ENCODE results near the gene MARCHF10. TPM values are rescaled to one million over a fixed set of nuclear protein-coding genes. Genes with fewer than 3 reads are reported as not detected.

MARCHF10 gene
- total RNA-seq, 1 donor from 2014 or later = not detected

GRCh38 chr17:62680541-62681052, 127.5 kb downstream of the MARCHF10 start:
- intact Hi-C loops (cut with micrococcal nuclease) = no loop called here

DNA sequence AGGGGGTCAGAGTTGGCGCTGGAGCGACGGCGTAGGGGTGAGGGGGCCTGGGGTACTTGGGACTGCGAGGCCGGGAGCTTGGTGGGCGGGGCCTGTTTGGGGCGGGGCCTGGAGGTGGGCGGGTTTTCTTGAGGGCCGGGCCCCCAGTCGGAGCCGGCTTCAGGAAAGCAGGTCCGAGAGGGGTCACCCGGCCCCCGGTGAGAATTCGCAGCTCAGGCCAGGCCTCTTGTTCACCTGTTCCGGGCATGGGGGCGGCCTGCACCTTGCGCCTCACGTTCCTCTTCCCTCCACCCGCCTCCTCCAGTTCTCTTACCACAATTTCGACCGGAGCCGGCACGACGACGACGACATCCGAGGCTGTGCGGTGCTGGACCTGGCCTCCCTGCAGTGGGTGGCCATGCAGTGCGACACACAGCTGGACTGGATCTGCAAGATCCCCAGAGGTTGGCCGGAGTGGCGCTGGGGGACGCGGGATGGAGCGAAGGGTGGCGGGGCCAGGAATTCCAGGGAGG, 128.2 kb downstream of the MARCHF10 start:
- intact Hi-C loops (cut with micrococcal nuclease) = loop anchor here (10.0 kb wide), 1 partner anchor 725 kb away; no protein-coding TSS in a partner anchor

- intact Hi-C loops (cut with micrococcal nuclease) = loop anchor here (10.0 kb wide), 1 partner anchor 726 kb away; no protein-coding TSS in a partner anchor
Measured at GRCh38 chr17:62678214-62678919, 129.7 kb downstream of the MARCHF10 start.

GRCh38 chr17:62676952-62677596, 131.0 kb downstream of the MARCHF10 start:
- intact Hi-C loops (cut with micrococcal nuclease) = loop anchor here (10.0 kb wide), 1 partner anchor 728 kb away; no protein-coding TSS in a partner anchor

DNA sequence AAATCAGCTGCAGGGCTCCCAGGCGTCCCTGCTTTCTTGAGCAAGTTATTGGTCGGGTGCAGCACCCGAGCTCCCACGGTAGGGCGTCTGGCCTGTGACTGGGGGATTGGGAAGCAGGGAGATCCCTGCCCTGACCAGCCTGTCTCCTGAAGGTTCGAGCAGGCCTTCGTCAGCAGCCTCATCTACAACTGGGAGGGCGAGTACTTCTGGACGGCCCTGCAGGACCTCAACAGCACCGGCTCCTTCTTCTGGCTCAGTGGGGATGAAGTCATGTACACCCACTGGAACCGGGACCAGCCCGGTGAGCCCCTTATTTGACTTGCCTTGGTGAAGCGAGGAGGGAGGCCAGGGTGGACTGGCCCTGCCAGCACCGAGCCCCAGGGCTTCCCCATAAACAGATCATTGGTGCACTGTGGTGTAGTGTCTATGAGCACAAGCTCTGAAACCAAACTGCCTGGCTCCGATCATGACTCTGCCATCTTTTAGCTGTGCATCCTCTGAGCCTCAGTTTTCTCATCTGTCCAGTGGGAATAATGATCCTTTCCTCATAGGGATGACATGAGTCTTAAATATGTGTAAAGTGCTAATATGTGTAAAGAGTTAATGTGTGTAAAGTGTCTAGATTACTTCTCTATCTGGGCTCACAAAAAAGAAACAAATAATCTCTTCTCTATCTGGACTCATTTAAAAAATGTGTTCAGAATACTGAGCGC, 131.7 kb downstream of the MARCHF10 start:
- intact Hi-C loops (cut with micrococcal nuclease) = loop anchor here (10.0 kb wide), 1 partner anchor 728 kb away; no protein-coding TSS in a partner anchor

DNA sequence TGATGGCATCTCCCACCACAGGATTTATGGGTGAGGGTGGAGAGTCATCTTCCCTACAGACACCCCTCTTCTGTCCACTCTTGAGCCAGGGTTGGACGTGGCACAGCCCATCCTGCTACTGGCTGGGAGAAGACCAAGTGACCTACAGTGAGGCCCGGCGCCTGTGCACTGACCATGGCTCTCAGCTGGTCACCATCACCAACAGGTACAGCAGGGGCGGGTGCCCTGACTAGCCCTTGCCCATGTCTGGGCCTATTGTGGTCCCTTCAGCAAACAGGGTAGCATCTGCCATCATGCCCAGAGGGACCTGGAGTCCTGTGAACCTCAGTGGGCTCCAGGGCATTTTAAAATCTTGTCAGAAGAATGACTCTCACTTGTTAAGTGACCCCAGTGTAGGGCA, 132.4 kb downstream of the MARCHF10 start:
- intact Hi-C loops (cut with micrococcal nuclease) = loop anchor here (10.0 kb wide), 1 partner anchor 729 kb away; no protein-coding TSS in a partner anchor

- intact Hi-C loops (cut with micrococcal nuclease) = loop anchor here (10.0 kb wide), 1 partner anchor 730 kb away; no protein-coding TSS in a partner anchor
Measured at GRCh38 chr17:62675260-62675659, 132.9 kb downstream of the MARCHF10 start.

GRCh38 chr17:62674841-62675240, 133.3 kb downstream of the MARCHF10 start:
- intact Hi-C loops (cut with micrococcal nuclease) = loop anchor here (10.0 kb wide), 1 partner anchor 730 kb away; no protein-coding TSS in a partner anchor

DNA sequence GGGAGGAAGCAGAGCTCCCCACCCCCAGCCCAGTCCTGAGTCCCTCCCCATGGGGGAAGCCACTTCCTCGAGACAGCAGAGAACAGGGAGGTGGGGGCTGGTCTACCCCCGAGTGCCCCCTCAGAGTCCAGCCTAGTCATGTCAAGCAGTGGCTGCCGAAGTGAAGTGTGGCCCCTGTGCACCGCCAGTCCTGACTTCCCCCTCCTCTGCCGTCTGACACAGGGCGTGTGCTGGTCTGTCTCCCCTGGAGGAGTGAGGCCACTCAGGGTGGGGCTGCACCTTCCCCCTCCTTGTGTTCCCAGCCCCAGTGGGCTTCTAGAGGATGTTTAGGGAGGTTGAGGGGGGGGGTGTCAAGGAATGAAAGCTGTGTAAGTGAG, 133.8 kb downstream of the MARCHF10 start:
- intact Hi-C loops (cut with micrococcal nuclease) = loop anchor here (10.0 kb wide), 1 partner anchor 730 kb away; no protein-coding TSS in a partner anchor

DNA sequence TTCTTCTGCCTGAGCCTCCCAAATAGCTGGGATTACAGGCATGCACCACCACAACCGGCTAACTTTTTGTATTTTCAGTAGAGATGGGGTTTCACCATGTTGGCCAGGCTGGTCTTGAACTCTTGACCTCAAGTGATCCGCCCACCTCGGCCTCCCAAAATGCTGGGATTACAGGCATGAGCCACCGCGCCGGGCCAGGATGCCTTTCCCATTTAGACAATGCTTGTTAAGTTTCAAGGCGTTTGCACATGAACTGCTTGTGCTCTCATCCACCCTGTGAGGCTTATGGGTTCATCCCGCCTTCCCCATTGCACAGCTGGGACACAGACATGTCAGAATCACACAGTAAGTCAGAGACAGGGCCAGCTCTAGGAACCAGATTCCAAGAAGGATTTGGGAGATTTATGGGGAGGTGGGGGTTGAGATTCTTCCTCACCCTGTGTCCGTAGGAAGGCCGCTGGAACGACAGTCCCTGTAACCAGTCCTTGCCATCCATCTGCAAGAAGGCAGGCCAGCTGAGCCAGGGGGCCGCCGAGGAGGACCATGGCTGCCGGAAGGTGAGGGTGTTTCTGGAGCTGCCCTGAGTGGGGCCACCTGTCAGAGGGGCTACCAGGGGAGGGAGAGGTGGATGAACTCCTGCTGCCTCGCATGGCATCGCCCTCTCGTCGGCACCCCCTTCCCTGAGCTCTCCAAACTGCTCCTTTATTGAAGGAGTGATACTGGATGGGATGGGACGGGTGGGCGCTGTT, 134.3 kb downstream of the MARCHF10 start:
- intact Hi-C loops (cut with micrococcal nuclease) = loop anchor here (10.0 kb wide), 1 partner anchor 731 kb away; no protein-coding TSS in a partner anchor

DNA sequence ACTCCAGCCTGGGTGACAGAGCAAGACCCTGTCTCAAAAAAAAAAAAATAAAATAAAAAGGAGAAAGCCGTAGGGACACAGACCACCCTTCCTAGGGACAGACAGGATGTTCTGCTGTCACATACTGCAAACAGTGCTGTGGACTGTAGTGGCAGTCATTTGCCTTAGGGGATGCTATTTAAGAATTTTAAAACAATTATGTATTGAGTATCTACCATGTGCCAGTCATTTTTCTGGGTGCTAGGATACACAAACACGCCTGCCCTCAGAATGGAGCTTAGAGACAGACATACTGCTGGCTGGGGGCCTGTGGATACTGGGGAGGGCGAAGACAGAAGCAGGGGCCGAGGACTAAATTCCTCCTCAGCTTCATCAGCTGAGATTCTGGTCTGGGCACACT, 135.2 kb downstream of the MARCHF10 start:
- intact Hi-C loops (cut with micrococcal nuclease) = loop anchor here (1.0 to 10.0 kb wide), 2 partner anchors 295 to 732 kb away; no protein-coding TSS in a partner anchor

GRCh38 chr17:62671553-62671952, 136.6 kb downstream of the MARCHF10 start:
- intact Hi-C loops (cut with micrococcal nuclease) = loop anchor here (10.0 kb wide), 1 partner anchor 733 kb away; no protein-coding TSS in a partner anchor

- intact Hi-C loops (cut with micrococcal nuclease) = loop anchor here (10.0 kb wide), 1 partner anchor 734 kb away; no protein-coding TSS in a partner anchor
Measured at GRCh38 chr17:62670202-62670821, 137.8 kb downstream of the MARCHF10 start.

DNA sequence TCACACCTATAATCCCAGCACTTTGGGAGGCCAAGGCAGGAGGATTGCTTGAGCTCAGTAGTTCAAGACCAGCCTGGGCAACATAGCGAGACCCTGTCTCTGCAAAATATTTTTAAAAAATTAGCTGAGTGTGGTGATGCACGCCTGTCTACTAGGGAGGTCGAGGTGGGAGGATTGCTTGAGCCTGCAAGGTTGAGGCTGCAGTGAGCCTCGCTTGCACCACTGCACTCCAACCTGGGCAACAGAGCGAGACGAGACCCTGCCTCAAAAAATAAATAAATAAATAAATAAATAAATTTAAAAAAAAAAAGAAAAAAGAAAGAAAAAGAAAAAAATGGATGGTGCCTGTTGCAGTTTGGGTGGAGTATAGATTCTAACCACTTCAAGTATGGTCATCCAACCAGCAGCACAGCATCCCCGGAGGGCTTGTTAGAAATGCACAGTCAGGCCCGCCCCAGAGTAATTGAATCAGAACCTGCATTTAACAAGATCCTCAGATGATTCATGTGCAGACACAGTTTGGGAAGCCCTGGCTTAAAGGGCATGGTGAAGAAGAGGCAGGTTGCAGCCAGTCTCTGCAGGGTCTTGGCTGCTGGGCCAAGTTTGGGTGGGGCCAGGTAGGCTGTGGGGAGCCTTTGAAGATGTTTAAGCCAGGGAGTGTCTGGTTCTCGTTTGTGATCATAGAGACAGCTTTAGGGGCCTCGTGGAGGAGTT, 139.9 kb downstream of the MARCHF10 start:
- intact Hi-C loops (cut with micrococcal nuclease) = no loop called here

GRCh38 chr17:62666801-62667591, 141.1 kb downstream of the MARCHF10 start:
- intact Hi-C loops (cut with micrococcal nuclease) = no loop called here

- intact Hi-C loops (cut with micrococcal nuclease) = no loop called here
Measured at GRCh38 chr17:62666061-62666800, 141.9 kb downstream of the MARCHF10 start.

GRCh38 chr17:62665599-62665998, 142.5 kb downstream of the MARCHF10 start:
- intact Hi-C loops (cut with micrococcal nuclease) = no loop called here
